PFSK-1 (cell line): Measurements from ENCODE around the gene MT1M.

Experiments used
- REST ChIP-seq, 2 experiments: IDR thresholded peaks; 2 replicates each; pipeline versions ENCODE4 v1.6.1 to v1.8.0; 2011 to 2012; ENCODE audit warnings: low read depth in 2 of 2, low read length in 2 of 2, control low read depth in 1 of 2, inconsistent platforms in 1 of 2, mild to moderate bottlenecking in 1 of 2, moderate library complexity in 1 of 2; ENCODE audit not compliant: insufficient read depth in 1 of 2
- SIN3A ChIP-seq: IDR thresholded peaks from 2 replicates; pipeline ENCODE4 v1.6.1; 2012; ENCODE audit warnings: mild to moderate bottlenecking, low read length, moderate library complexity, borderline replicate concordance; ENCODE audit not compliant: insufficient read depth
- TAF1 ChIP-seq: IDR thresholded peaks from 2 replicates; pipeline ENCODE4 v1.6.1; 2012; ENCODE audit warnings: low read length, control low read depth, borderline replicate concordance; ENCODE audit not compliant: insufficient read depth

GRCh38 chr16:56628486-56629350, 3.7 kb upstream of the MT1M start:
- TF ChIP-seq SIN3A (no peak), TAF1 (no peak), REST (IDR thresholded peaks at IDR 0.05; ENCODE audit: insufficient read depth in 1 of 2, low read depth in 2 of 2, low read length in 2 of 2) (no peak)
